Measurements from ENCODE around the gene ARHGEF40. TPM values are rescaled to one million over a fixed set of nuclear protein-coding genes. Genes with fewer than 3 reads are reported as not detected.

ARHGEF40 gene
- total RNA-seq, 1 experiment from 2014 or later = 2.7 TPM

DNA sequence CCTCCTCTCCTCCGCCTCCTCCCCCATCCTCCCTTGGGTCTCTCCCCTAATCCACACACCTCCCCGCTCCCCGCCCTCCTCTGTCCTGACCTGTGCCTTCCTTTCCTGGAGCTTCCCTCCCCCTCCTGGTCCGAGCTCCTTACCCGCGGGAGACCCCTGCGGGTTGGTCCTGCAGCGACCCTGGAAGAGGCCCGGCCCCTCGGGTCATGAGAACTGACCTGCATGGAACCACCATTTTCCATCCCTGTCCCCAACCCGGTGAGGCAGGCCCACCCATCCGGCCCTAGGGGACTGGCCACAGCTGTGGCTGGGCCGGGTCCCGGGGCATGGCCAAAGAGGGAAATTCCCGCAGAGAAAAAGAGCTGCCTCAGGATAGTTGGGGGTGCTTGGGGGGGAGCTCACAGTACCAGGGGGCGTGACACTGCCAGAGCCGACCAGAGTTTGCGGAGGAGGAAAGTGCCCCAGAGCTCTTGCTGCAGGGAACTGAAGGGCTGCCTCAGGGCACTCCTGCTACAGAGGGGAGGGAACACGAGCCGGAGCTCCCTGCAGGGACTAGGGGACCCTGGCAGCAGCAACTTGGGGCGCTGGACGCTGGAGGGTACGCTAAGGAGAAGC, 613 bp downstream of the ARHGEF40 start:
- Histone ChIP-seq H3K27ac (ENCODE audit: low read length) (no peak overlapping the region), H3K27me3 (ENCODE audit: low read length) (peaks cover 48% of the 10 kb centered on the region), H3K36me3 (ENCODE audit: low read depth, low read length) (no peaks in the 10 kb centered on the region), H3F3A (ENCODE audit: low read length, unreplicated experiment) (no peaks in the 10 kb centered on the region), H4K20me1 (ENCODE audit: low read length) (no peaks in the 10 kb centered on the region), H2AFZ (ENCODE audit: low read length) (peak overlapping the region; percentile 73), H3K4me1 (ENCODE audit: insufficient read depth, low read length) (peaks cover 6% of the 10 kb centered on the region; the same call in 1 of the 2 replicates), H3K79me2 (ENCODE audit: low read length) (no peaks in the 10 kb centered on the region), H3K9me2 (replicated peaks; ENCODE audit: low read length) (no peaks in the 10 kb centered on the region), H3K9ac (ENCODE audit: low read length) (no peak overlapping the region; the same call in 1 of the 2 replicates), H3K4me3 (ENCODE audit: low read length) (peak overlapping the region; percentile 72), H3K4me2 (ENCODE audit: low read length) (peak overlapping the region; percentile 93), H3K9me3 (ENCODE audit: low read length) (no peaks in the 10 kb centered on the region)
- DNase-seq (no peak), ATAC-seq (peak; percentile 15)
- intact Hi-C loops (cut with micrococcal nuclease) = no loop called here
- CTCF ChIA-PET = interaction anchor here (1.0 to 1.1 kb wide), 2 partner anchors 22 to 34 kb away, joined by 3 to 4 read pairs; no protein-coding TSS in a partner anchor
- TF ChIP-seq EZH2phosphoT487 (IDR thresholded peaks at IDR 0.05; ENCODE audit: borderline replicate concordance, low read length) (no peak), EZH2 (IDR thresholded peaks at IDR 0.05; ENCODE audit: low read length, unreplicated experiment) (no peak)
- TF ChIP-seq, protein P1, sequence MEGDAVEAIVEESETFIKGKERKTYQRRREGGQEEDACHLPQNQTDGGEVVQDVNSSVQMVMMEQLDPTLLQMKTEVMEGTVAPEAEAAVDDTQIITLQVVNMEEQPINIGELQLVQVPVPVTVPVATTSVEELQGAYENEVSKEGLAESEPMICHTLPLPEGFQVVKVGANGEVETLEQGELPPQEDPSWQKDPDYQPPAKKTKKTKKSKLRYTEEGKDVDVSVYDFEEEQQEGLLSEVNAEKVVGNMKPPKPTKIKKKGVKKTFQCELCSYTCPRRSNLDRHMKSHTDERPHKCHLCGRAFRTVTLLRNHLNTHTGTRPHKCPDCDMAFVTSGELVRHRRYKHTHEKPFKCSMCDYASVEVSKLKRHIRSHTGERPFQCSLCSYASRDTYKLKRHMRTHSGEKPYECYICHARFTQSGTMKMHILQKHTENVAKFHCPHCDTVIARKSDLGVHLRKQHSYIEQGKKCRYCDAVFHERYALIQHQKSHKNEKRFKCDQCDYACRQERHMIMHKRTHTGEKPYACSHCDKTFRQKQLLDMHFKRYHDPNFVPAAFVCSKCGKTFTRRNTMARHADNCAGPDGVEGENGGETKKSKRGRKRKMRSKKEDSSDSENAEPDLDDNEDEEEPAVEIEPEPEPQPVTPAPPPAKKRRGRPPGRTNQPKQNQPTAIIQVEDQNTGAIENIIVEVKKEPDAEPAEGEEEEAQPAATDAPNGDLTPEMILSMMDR (conservative IDR thresholded peaks at IDR 0.05; ENCODE audit: low read depth, low read length) = no peak
- BruUV-seq (replicated peaks) = no TSS peak
- POLR2A ChIA-PET (ENCODE audit: unreplicated experiment) = no interaction called here

DNA sequence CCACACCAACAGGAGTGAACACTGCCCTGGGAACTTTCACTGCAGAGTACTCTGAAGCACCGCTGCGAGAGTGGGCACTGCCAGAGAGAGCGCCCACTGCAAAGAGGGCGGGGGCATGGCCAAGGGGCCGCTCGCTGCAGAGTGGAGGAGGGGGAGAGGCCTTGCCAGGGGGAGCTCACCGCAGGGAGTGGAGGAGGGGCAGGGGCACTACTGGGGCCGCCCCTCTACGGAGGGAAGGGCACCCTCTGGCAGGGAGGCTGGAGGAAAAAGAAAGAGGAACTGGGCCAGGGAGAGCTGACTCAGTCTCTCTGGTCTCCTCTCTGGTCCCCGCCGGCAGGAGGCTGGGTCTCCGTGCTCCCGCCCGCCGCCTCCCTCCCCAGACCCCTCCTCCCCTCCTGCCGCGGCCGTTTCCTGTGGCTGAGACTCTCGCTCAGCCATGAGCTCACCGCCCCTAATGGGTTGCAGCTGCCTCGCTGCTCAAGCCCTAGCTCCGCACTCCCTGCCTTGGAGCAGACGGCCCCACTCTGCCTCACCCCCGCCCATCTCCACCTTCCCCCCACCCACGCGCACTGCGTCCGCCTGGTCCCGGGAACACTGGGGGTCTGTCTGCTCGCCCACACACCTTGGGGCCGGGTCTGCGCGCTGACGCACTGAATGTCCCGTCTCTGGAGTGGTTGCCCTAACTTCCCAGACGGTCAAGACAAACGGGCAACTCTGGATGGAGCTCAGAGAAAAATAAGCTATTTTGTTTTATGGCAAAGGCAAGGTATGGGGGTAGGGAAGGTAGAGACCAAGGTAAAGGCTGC, 1.3 kb downstream of the ARHGEF40 start:
- H3K4me3 ChIP-seq (ENCODE audit: low read length) = peak overlapping the region; percentile 72
- no TSS peak for BruUV-seq (replicated peaks)
- H3K36me3 ChIP-seq (ENCODE audit: low read depth, low read length) = no peaks in the 10 kb centered on the region
- intact Hi-C loops (cut with micrococcal nuclease) = no loop called here
- peak; percentile 5 for ATAC-seq
- H3K4me1 ChIP-seq (ENCODE audit: insufficient read depth, low read length) = peaks cover 6% of the 10 kb centered on the region; the same call in 1 of the 2 replicates
- no peaks in the 10 kb centered on the region for H3K9me3 ChIP-seq (ENCODE audit: low read length)
- no peak overlapping the region for H3K9ac ChIP-seq (ENCODE audit: low read length)
- ChIA-PET CTCF (interaction anchor here (0.7 kb wide), 1 partner anchor 21 kb away, joined by 3 read pairs; no protein-coding TSS in a partner anchor), POLR2A (ENCODE audit: unreplicated experiment) (interaction anchor here (0.6 kb wide), 1 partner anchor 15 kb away, joined by 11 read pairs; no protein-coding TSS in a partner anchor)
- H3K4me2 ChIP-seq (ENCODE audit: low read length) = peak overlapping the region; percentile 93
- no peaks in the 10 kb centered on the region for H3F3A ChIP-seq (ENCODE audit: low read length, unreplicated experiment)
- no peak overlapping the region for H3K27ac ChIP-seq (ENCODE audit: low read length)
- no peaks in the 10 kb centered on the region for H4K20me1 ChIP-seq (ENCODE audit: low read length)
- DNase-seq = peak; percentile 11
- peaks cover 44% of the 10 kb centered on the region for H3K27me3 ChIP-seq (ENCODE audit: low read length)
- peak overlapping the region; percentile 41; the same call in 1 of the 2 replicates for H2AFZ ChIP-seq (ENCODE audit: low read length)
- H3K79me2 ChIP-seq (ENCODE audit: low read length) = no peaks in the 10 kb centered on the region
- TF ChIP-seq, protein P1 (conservative IDR thresholded peaks at IDR 0.05; ENCODE audit: low read depth, low read length) = no peak
- TF ChIP-seq EZH2phosphoT487 (IDR thresholded peaks at IDR 0.05; ENCODE audit: borderline replicate concordance, low read length) = no peak
- no peak for TF ChIP-seq EZH2 (IDR thresholded peaks at IDR 0.05; ENCODE audit: low read length, unreplicated experiment)
- H3K9me2 ChIP-seq (replicated peaks; ENCODE audit: low read length) = no peaks in the 10 kb centered on the region
